ENCODE data around the gene ITGA4.
A peak's percentile ranks its signal among the peaks of the same experiment; 100 is the strongest.
"Not testable (repeated sequence)": the region's sequence is repeated elsewhere in the genome, so short reads cannot be mapped to it uniquely, and the experiment has no call there.

ITGA4 gene

GRCh38 chr2:181457121-181457740, at the start of gene ITGA4:
Gene ITGA4 (plus strand): TSS chr2:181457386. CDS start chr2:181457655, 269 bp downstream.
- DNase-seq (ENCODE audit: extremely low read depth in 1 of 2, low read depth in 1 of 2): peak; percentile 73 to 79

GRCh38 chr2:181408861-181409260, 48.3 kb upstream of the ITGA4 start:
- no peak for DNase-seq (ENCODE audit: extremely low read depth in 1 of 2, low read depth in 1 of 2)

GRCh38 chr2:181411105-181411849, 45.9 kb upstream of the ITGA4 start:
- DNase-seq (ENCODE audit: extremely low read depth in 1 of 2, low read depth in 1 of 2): no peak

GRCh38 chr2:181419129-181419855, 37.9 kb upstream of the ITGA4 start:
- no peak for DNase-seq (ENCODE audit: extremely low read depth in 1 of 2, low read depth in 1 of 2)

GRCh38 chr2:181420259-181421130, 36.7 kb upstream of the ITGA4 start:
- no peak for DNase-seq (ENCODE audit: extremely low read depth in 1 of 2, low read depth in 1 of 2)

GRCh38 chr2:181421131-181421458, 36.1 kb upstream of the ITGA4 start:
- DNase-seq (ENCODE audit: extremely low read depth in 1 of 2, low read depth in 1 of 2): no peak

- no peak for DNase-seq (ENCODE audit: extremely low read depth in 1 of 2, low read depth in 1 of 2)
Measured at GRCh38 chr2:181421464-181421863, 35.7 kb upstream of the ITGA4 start.

GRCh38 chr2:181426672-181427071, 30.5 kb upstream of the ITGA4 start:
- DNase-seq (ENCODE audit: extremely low read depth in 1 of 2, low read depth in 1 of 2): no peak

GRCh38 chr2:181430406-181431118, 26.6 kb upstream of the ITGA4 start:
- DNase-seq (ENCODE audit: extremely low read depth in 1 of 2, low read depth in 1 of 2): no peak

- DNase-seq (ENCODE audit: extremely low read depth in 1 of 2, low read depth in 1 of 2): no peak
Measured at GRCh38 chr2:181431674-181432073, 25.5 kb upstream of the ITGA4 start.

GRCh38 chr2:181438261-181438660, 18.9 kb upstream of the ITGA4 start:
- DNase-seq (ENCODE audit: extremely low read depth in 1 of 2, low read depth in 1 of 2): no peak

GRCh38 chr2:181440344-181440743, 16.8 kb upstream of the ITGA4 start:
- DNase-seq (ENCODE audit: extremely low read depth in 1 of 2, low read depth in 1 of 2): no peak

- DNase-seq (ENCODE audit: extremely low read depth in 1 of 2, low read depth in 1 of 2): no peak
Measured at GRCh38 chr2:181440919-181441318, 16.3 kb upstream of the ITGA4 start.

- DNase-seq (ENCODE audit: extremely low read depth in 1 of 2, low read depth in 1 of 2): no peak
Measured at GRCh38 chr2:181441670-181442069, 15.5 kb upstream of the ITGA4 start.

GRCh38 chr2:181444654-181445053, 12.5 kb upstream of the ITGA4 start:
- no peak for DNase-seq (ENCODE audit: extremely low read depth in 1 of 2, low read depth in 1 of 2)

- DNase-seq (ENCODE audit: extremely low read depth in 1 of 2, low read depth in 1 of 2): no peak
Measured at GRCh38 chr2:181446985-181447384, 10.2 kb upstream of the ITGA4 start.

- not testable (repeated sequence) for DNase-seq (ENCODE audit: extremely low read depth in 1 of 2, low read depth in 1 of 2)
Measured at GRCh38 chr2:181449278-181449677, 7.9 kb upstream of the ITGA4 start.

GRCh38 chr2:181454686-181455450, 2.3 kb upstream of the ITGA4 start:
- DNase-seq (ENCODE audit: extremely low read depth in 1 of 2, low read depth in 1 of 2): no peak

- peak; percentile 49 to 63 for DNase-seq (ENCODE audit: extremely low read depth in 1 of 2, low read depth in 1 of 2)
Measured at GRCh38 chr2:181456660-181457120, 496 bp upstream of the ITGA4 start.

Measured in stimulated activated CD8-positive, alpha-beta memory T cell treated with anti-CD3 and anti-CD28 coated beads, Interleukin-7, amount 100 ng/mL, for 48 hours (primary cell).